Large intestine (tissue), 3 donors: ENCODE data around the gene KIAA1210. TPM values are rescaled to one million over a fixed set of nuclear protein-coding genes. Genes with fewer than 3 reads are reported as not detected.
"Not testable (repeated sequence)": the region's sequence is repeated elsewhere in the genome, so short reads cannot be mapped to it uniquely, and the experiment has no call there.

Experiments
- DNase-seq, 2 donors: peaks; one replicate each; pipeline versions ENCODE4 v3.0.0 to v3.0.0-alpha.2; 2013
- H3K27ac ChIP-seq: one replicate; pipeline ENCODE4 v1.5.1; 2013; ENCODE audit warnings: low read length
- H3K27me3 ChIP-seq: 2 replicates; pipeline ENCODE4 v1.6.1; 2013; ENCODE audit warnings: low read length; ENCODE audit not compliant: control insufficient read depth, insufficient read depth
- H3K36me3 ChIP-seq: 2 replicates; pipeline ENCODE4 v1.6.1; 2013; ENCODE audit warnings: low read length; ENCODE audit not compliant: control insufficient read depth, insufficient read depth
- H3K4me1 ChIP-seq: one replicate; pipeline ENCODE4 v1.6.1; 2013; ENCODE audit warnings: low read length; ENCODE audit not compliant: control insufficient read depth, insufficient read depth
- H3K4me3 ChIP-seq: one replicate; pipeline ENCODE4 v1.5.1; 2013; ENCODE audit warnings: low read length
- H3K9me3 ChIP-seq: one replicate; pipeline ENCODE4 v1.6.1; 2013; ENCODE audit warnings: mild to moderate bottlenecking, low read depth, low read length, moderate library complexity; ENCODE audit not compliant: control insufficient read depth
- WGBS: methylation state at CpG from one replicate; pipeline ENCODE4 v1.1.5; 2013; ENCODE audit warnings: low lambda C conversion rate; ENCODE audit not compliant: insufficient coverage; 5-methylcytosine and 5-hydroxymethylcytosine counted together
- polyA plus RNA-seq: library from polyadenylated mRNA; unstranded; fragments of 120-200 nt; gene quantifications from one replicate; pipeline ENCODE4 v1.2.1, GENCODE V29; 2013

Gene KIAA1210
- polyA plus RNA-seq, 1 donor = 0.03 TPM

- no peak for DNase-seq
- Histone ChIP-seq H3K27me3 (no peaks in the 10 kb centered on the region), H3K4me1 (no peaks in the 10 kb centered on the region), H3K27ac (no peak overlapping the region), H3K9me3 (no peaks in the 10 kb centered on the region), H3K36me3 (no peaks in the 10 kb centered on the region), H3K4me3 (no peak overlapping the region)
- no CpG with 5 or more reads among the region's 3 CpGs for WGBS
Observed at GRCh38 chrX:119042040-119042439, 85.6 kb downstream of the KIAA1210 start.

GRCh38 chrX:119041175-119041574 is 86.4 kb downstream of the KIAA1210 start:
- no peak overlapping the region for H3K27ac ChIP-seq
- WGBS = no CpG with 5 or more reads among the region's 4 CpGs
- no peaks in the 10 kb centered on the region for H3K27me3 ChIP-seq
- DNase-seq = peak; percentile 43 to 74
- no peaks in the 10 kb centered on the region for H3K9me3 ChIP-seq
- no peaks in the 10 kb centered on the region for H3K36me3 ChIP-seq
- no peaks in the 10 kb centered on the region for H3K4me1 ChIP-seq
- H3K4me3 ChIP-seq = no peak overlapping the region

- Histone ChIP-seq H3K27ac (no peak overlapping the region), H3K9me3 (no peaks in the 10 kb centered on the region), H3K27me3 (no peaks in the 10 kb centered on the region), H3K4me1 (no peaks in the 10 kb centered on the region), H3K36me3 (no peaks in the 10 kb centered on the region), H3K4me3 (no peak overlapping the region)
- DNase-seq = no peak
- WGBS = no CpG with 5 or more reads among the region's 6 CpGs
Observed at GRCh38 chrX:119040432-119040831, 87.2 kb downstream of the KIAA1210 start.

- no CpG with 5 or more reads among the region's 4 CpGs for WGBS
- Histone ChIP-seq H3K36me3 (no peaks in the 10 kb centered on the region), H3K4me1 (no peaks in the 10 kb centered on the region), H3K27ac (no peak overlapping the region), H3K27me3 (no peaks in the 10 kb centered on the region), H3K4me3 (no peak overlapping the region), H3K9me3 (no peaks in the 10 kb centered on the region)
- DNase-seq = no peak
Observed at GRCh38 chrX:119036107-119037029, 91.2 kb downstream of the KIAA1210 start.

GRCh38 chrX:119030990-119031389 is 96.6 kb downstream of the KIAA1210 start:
- Histone ChIP-seq H3K27me3 (no peaks in the 10 kb centered on the region), H3K4me3 (no peak overlapping the region), H3K4me1 (no peaks in the 10 kb centered on the region), H3K27ac (no peak overlapping the region), H3K36me3 (no peaks in the 10 kb centered on the region), H3K9me3 (no peaks in the 10 kb centered on the region)
- no peak for DNase-seq

- not testable (repeated sequence) for H3K27me3 ChIP-seq, H3K36me3 ChIP-seq, H3K4me3 ChIP-seq, DNase-seq, H3K27ac ChIP-seq, H3K4me1 ChIP-seq, H3K9me3 ChIP-seq
- no CpG with 5 or more reads among the region's 10 CpGs for WGBS
Observed at GRCh38 chrX:119029656-119030055, 98.0 kb downstream of the KIAA1210 start.

- H3K36me3 ChIP-seq = no peaks in the 10 kb centered on the region
- DNase-seq = no peak
- H3K4me1 ChIP-seq = no peaks in the 10 kb centered on the region
- no peaks in the 10 kb centered on the region for H3K27me3 ChIP-seq
- H3K9me3 ChIP-seq = no peaks in the 10 kb centered on the region
- H3K4me3 ChIP-seq = no peak overlapping the region
- WGBS = no CpG with 5 or more reads among the region's 1 CpG
- no peak overlapping the region for H3K27ac ChIP-seq
Observed at GRCh38 chrX:119028733-119029330, 98.8 kb downstream of the KIAA1210 start.

Other genes with a start within 250 kb of the KIAA1210 start
- 3.0 TPM for gene LONRF3, start 153.2 kb downstream of the KIAA1210 start, polyA plus RNA-seq
- gene CT47C1, start 54.8 kb downstream of the KIAA1210 start, polyA plus RNA-seq = not detected
- 276 TPM for gene PGRMC1, start 108.5 kb upstream of the KIAA1210 start, polyA plus RNA-seq